ENCODE measurements around the gene ANXA6.

- no peak for TF ChIP-seq EZH2 (IDR thresholded peaks at IDR 0.05; ENCODE audit: borderline replicate concordance, low read depth, low read length, severe bottlenecking)
- TF ChIP-seq CTCF (IDR thresholded peaks at IDR 0.05; ENCODE audit: borderline replicate concordance, extremely low read depth, low read length, poor library complexity, severe bottlenecking), result no peak
Measured at GRCh38 chr5:151094852-151095245, 62.7 kb downstream of the ANXA6 start.
